SK-N-MC (cell line): ENCODE results near the gene GDF3.

Experiments
- EZH2 ChIP-seq: fragments of 200-600 bp; sonication (generic); IDR thresholded peaks from one replicate; pipeline ENCODE4 v1.6.1; 2017; ENCODE audit warnings: antibody characterized with exemption
- FOXP2 ChIP-seq: optimal IDR thresholded peaks from 2 replicates; pipeline ENCODE3; 2011; ENCODE audit warnings: mild to moderate bottlenecking, moderate library complexity; ENCODE audit not compliant: insufficient read depth; ENCODE audit errors: extremely low read length, control extremely low read depth
- POLR2AphosphoS5 ChIP-seq: IDR thresholded peaks from 2 replicates; pipeline ENCODE4 v1.6.1; 2012; ENCODE audit warnings: mild to moderate bottlenecking, low read depth, low read length, borderline replicate concordance

- TF ChIP-seq EZH2, result no peak
- TF ChIP-seq POLR2AphosphoS5, result no peak
- no peak for TF ChIP-seq FOXP2
These were observed 33.8 kb downstream of the GDF3 start for GRCh38 chr12:7661741-7662140.
